H1 (cell line): Measurements from ENCODE around the gene FRMPD4. TPM values are rescaled to one million over a fixed set of nuclear protein-coding genes. Genes with fewer than 3 reads are reported as not detected.

Experiments
- CTCF ChIA-PET: fragments of 300-600 bp; sonication (Branson Sonifier 250); formaldehyde crosslinking; loops from one replicate; lab custom pipeline; 2021; ENCODE audit not compliant: partially characterized antibody; lab: Charles Lee
- POLR2A ChIA-PET: fragments of 300-600 bp; sonication (Branson Sonifier 250); formaldehyde crosslinking; loops from one replicate; lab custom pipeline; 2021; ENCODE audit warnings: inconsistent platforms; ENCODE audit not compliant: partially characterized antibody; lab: Charles Lee
- DNase-seq, 2 experiments: peaks; one replicate each; pipeline versions ENCODE4 v3.0.0 to v3.0.0-alpha.2; 2010 to 2022; ENCODE audit warnings: low spot score in 2 of 2, low read depth in 1 of 2, mixed read lengths in 1 of 2
- FAIRE-seq: peaks from 2 replicates; lab custom pipeline; 2011; peaks lifted over from hg19 to GRCh38; lab: Jason Lieb, UNC
- H2AFZ ChIP-seq: 2 replicates; pipeline ENCODE4 v1.8.1; 2012; ENCODE audit warnings: low read length, inconsistent platforms
- H2AK5ac ChIP-seq: 2 replicates; pipeline ENCODE4 v1.6.1; 2013; ENCODE audit warnings: low read depth, low read length
- H2BK120ac ChIP-seq: replicated peaks from 2 replicates; pipeline ENCODE3; 2013; ENCODE audit warnings: low read depth, low read length, inconsistent platforms
- H2BK12ac ChIP-seq: 2 replicates; pipeline ENCODE4 v1.6.1; 2013; ENCODE audit warnings: low read depth, low read length
- H2BK15ac ChIP-seq: 2 replicates; pipeline ENCODE4 v1.6.1; 2013; ENCODE audit warnings: low read length
- H2BK20ac ChIP-seq: 2 replicates; pipeline ENCODE4 v1.6.1; 2013; ENCODE audit warnings: low read length
- H2BK5ac ChIP-seq: 2 replicates; pipeline ENCODE4 v1.6.1; 2013; ENCODE audit warnings: low read depth, low read length
- H3K14ac ChIP-seq: 2 replicates; pipeline ENCODE4 v1.6.1; 2013; ENCODE audit warnings: inconsistent platforms; ENCODE audit not compliant: insufficient read length
- H3K18ac ChIP-seq: 2 replicates; pipeline ENCODE4 v1.6.1; 2013; ENCODE audit warnings: low read length; ENCODE audit errors: extremely low read depth
- H3K23ac ChIP-seq: 2 replicates; pipeline ENCODE4 v1.6.1; 2013; ENCODE audit warnings: inconsistent platforms; ENCODE audit not compliant: insufficient read length
- H3K23me2 ChIP-seq: 2 replicates; pipeline ENCODE4 v1.6.1; 2013; ENCODE audit warnings: low read depth, low read length
- H3K27ac ChIP-seq: 2 replicates; pipeline ENCODE4 v1.6.1; 2011; ENCODE audit warnings: low read depth, low read length, inconsistent platforms
- H3K27me3 ChIP-seq, 4 experiments: replicated peaks in 1 of 4; 1 replicate in 1 of 4; 2 replicates in 3 of 4; pipeline versions ENCODE4 v1.6.1 to v1.8.1; 2011 to 2013; ENCODE audit warnings: low read length in 3 of 4, mild to moderate bottlenecking in 3 of 4, inconsistent platforms in 2 of 4, mixed read lengths in 2 of 4, moderate library complexity in 1 of 4; ENCODE audit not compliant: control insufficient read depth in 3 of 4, insufficient read depth in 3 of 4; ENCODE audit errors: extremely low read depth in 1 of 4
- H3K36me3 ChIP-seq, 4 experiments: 2 replicates each; pipeline versions ENCODE4 v1.6.1 to v1.8.1; 2011 to 2013; ENCODE audit warnings: mild to moderate bottlenecking in 4 of 4, low read length in 3 of 4, moderate library complexity in 2 of 4, control low read depth in 1 of 4, inconsistent platforms in 1 of 4; ENCODE audit not compliant: insufficient read depth in 4 of 4, control insufficient read depth in 2 of 4
- H3K4ac ChIP-seq: replicated peaks from 2 replicates; pipeline ENCODE3; 2013; ENCODE audit warnings: low read length, low read depth, mixed read lengths, inconsistent platforms; ENCODE audit not compliant: insufficient read length
- H3K4me1 ChIP-seq, 4 experiments: replicated peaks in 1 of 4; 1 replicate in 1 of 4; 2 replicates in 3 of 4; pipeline versions ENCODE4 v1.6.1 to v1.8.1; 2011 to 2013; ENCODE audit warnings: low read length in 3 of 4, inconsistent platforms in 2 of 4, mixed read lengths in 1 of 4; ENCODE audit not compliant: insufficient read depth in 4 of 4, control insufficient read depth in 3 of 4
- H3K4me2 ChIP-seq, 2 experiments: 2 replicates each; pipeline versions ENCODE4 v1.6.1 to v1.8.1; 2011 to 2013; ENCODE audit warnings: low read depth in 2 of 2, low read length in 2 of 2, control low read depth in 1 of 2, inconsistent platforms in 1 of 2, mild to moderate bottlenecking in 1 of 2; ENCODE audit not compliant: insufficient read depth in 1 of 2
- H3K4me3 ChIP-seq, 4 experiments: fragments of 200-600, 300-600 bp in 1 of 4; sonication (generic), shearing (Covaris generic), sonication (Bioruptor Twin) in 1 of 4; 2 replicates each; pipeline versions ENCODE4 v1.5.1 to v1.8.1; 2011 to 2016; ENCODE audit warnings: low read length in 4 of 4, low read depth in 3 of 4, control low read depth in 2 of 4, inconsistent platforms in 2 of 4, mild to moderate bottlenecking in 2 of 4, mixed read lengths in 1 of 4, moderate library complexity in 1 of 4; ENCODE audit not compliant: insufficient read depth in 2 of 4; ENCODE audit errors: extremely low read depth in 1 of 4
- H3K56ac ChIP-seq: replicated peaks from 2 replicates; pipeline ENCODE3; 2013; ENCODE audit warnings: low read depth, mild to moderate bottlenecking, mixed read lengths, low read length, inconsistent platforms; ENCODE audit not compliant: insufficient read length
- H3K79me1 ChIP-seq: 2 replicates; pipeline ENCODE4 v1.6.1; 2013; ENCODE audit warnings: low read depth, low read length, control low read depth
- H3K79me2 ChIP-seq, 2 experiments: 2 replicates each; pipeline versions ENCODE4 v1.6.1 to v1.8.1; 2012 to 2013; ENCODE audit warnings: low read length in 2 of 2, mild to moderate bottlenecking in 2 of 2, inconsistent platforms in 1 of 2; ENCODE audit not compliant: insufficient read depth in 2 of 2, control insufficient read depth in 1 of 2
- H3K9ac ChIP-seq, 4 experiments: replicated peaks in 1 of 4; 1 replicate in 1 of 4; 2 replicates in 3 of 4; pipeline versions ENCODE4 v1.6.1 to v1.8.1; 2011 to 2013; ENCODE audit warnings: low read depth in 3 of 4, low read length in 3 of 4, control low read depth in 2 of 4, mild to moderate bottlenecking in 2 of 4, moderate library complexity in 2 of 4, inconsistent platforms in 1 of 4; ENCODE audit errors: extremely low read depth in 1 of 4
- H3K9me3 ChIP-seq, 2 experiments: 2 replicates each; pipeline versions ENCODE4 v1.6.1 to v1.8.1; 2012 to 2013; ENCODE audit warnings: mild to moderate bottlenecking in 2 of 2, moderate library complexity in 2 of 2, control low read depth in 1 of 2, inconsistent platforms in 1 of 2, low read depth in 1 of 2, low read length in 1 of 2, mixed read lengths in 1 of 2; ENCODE audit not compliant: insufficient read depth in 2 of 2
- H4K20me1 ChIP-seq, 2 experiments: replicated peaks in 1 of 2; 2 replicates each; pipeline versions ENCODE3 to v1.8.1; 2011 to 2013; ENCODE audit warnings: inconsistent platforms in 2 of 2, low read length in 2 of 2, mild to moderate bottlenecking in 1 of 2; ENCODE audit not compliant: insufficient read depth in 2 of 2, control insufficient read depth in 1 of 2
- H4K5ac ChIP-seq: 2 replicates; pipeline ENCODE4 v1.6.1; 2013; ENCODE audit warnings: low read length, low read depth, mixed read lengths, inconsistent platforms; ENCODE audit not compliant: insufficient read length
- H4K8ac ChIP-seq: 2 replicates; pipeline ENCODE4 v1.8.0; 2013; ENCODE audit warnings: mild to moderate bottlenecking, moderate library complexity, low read length, inconsistent platforms; ENCODE audit not compliant: insufficient read depth; ENCODE audit errors: extremely low read depth
- H4K91ac ChIP-seq: replicated peaks from 2 replicates; pipeline ENCODE3; 2013; ENCODE audit warnings: low read length, mixed read lengths, inconsistent platforms; ENCODE audit not compliant: insufficient read length
- ASH2L ChIP-seq: fragments of 200-600, 300-600 bp; sonication (generic); IDR thresholded peaks from one replicate; pipeline ENCODE4 v1.7.1; 2017; ENCODE audit warnings: low read length
- BACH1 ChIP-seq: IDR thresholded peaks from 2 replicates; pipeline ENCODE4 v1.6.1; 2012; ENCODE audit warnings: low read length, improper control_type of control experiment
- BRCA1 ChIP-seq: IDR thresholded peaks from 2 replicates; pipeline ENCODE4 v1.6.1; 2012; ENCODE audit warnings: low read depth, low read length, improper control_type of control experiment
- CBX5 ChIP-seq: fragments of 300-800, 300-1000 bp; sonication (generic); IDR thresholded peaks from 2 replicates; pipeline ENCODE4 v1.7.1; 2016; ENCODE audit warnings: antibody characterized with exemption, low read length, low read depth
- CHD2 ChIP-seq: IDR thresholded peaks from 2 replicates; pipeline ENCODE4 v1.6.1; 2012; ENCODE audit warnings: low read length, improper control_type of control experiment
- CTBP2 ChIP-seq: IDR thresholded peaks from 2 replicates; pipeline ENCODE4 v1.7.0; 2011; ENCODE audit warnings: borderline replicate concordance, mild to moderate bottlenecking, moderate library complexity, mixed read lengths, low read length; ENCODE audit not compliant: insufficient read depth, insufficient read length
- EZH2 ChIP-seq: fragments of 200-600 bp; sonication (generic); IDR thresholded peaks from 2 replicates; pipeline ENCODE4 v1.7.1; 2012; ENCODE audit warnings: low read depth, mild to moderate bottlenecking, moderate library complexity, low read length, inconsistent platforms; ENCODE audit not compliant: severe bottlenecking
- KDM1A ChIP-seq: fragments of 200-600, 300-600 bp; sonication (generic); IDR thresholded peaks from 2 replicates; pipeline ENCODE4 v1.7.1; 2016; ENCODE audit warnings: mild to moderate bottlenecking, low read length, borderline replicate concordance
- MAFK ChIP-seq: IDR thresholded peaks from 2 replicates; pipeline ENCODE4 v1.6.1; 2012; ENCODE audit warnings: low read depth, mild to moderate bottlenecking, improper control_type of control experiment, low read length
- NRF1 ChIP-seq: IDR thresholded peaks from 2 replicates; pipeline ENCODE4 v1.6.1; 2011; ENCODE audit warnings: mild to moderate bottlenecking, low read depth, low read length, improper control_type of control experiment
- RAD21 ChIP-seq, 2 experiments: IDR thresholded peaks in 1 of 2; conservative IDR thresholded peaks in 1 of 2; 2 replicates each; pipeline ENCODE4 v1.6.1; 2011; ENCODE audit warnings: low read depth in 2 of 2, low read length in 2 of 2, improper control_type of control experiment in 1 of 2, inconsistent platforms in 1 of 2, mild to moderate bottlenecking in 1 of 2, moderate library complexity in 1 of 2
- SAP30 ChIP-seq: fragments of 300-600 bp; sonication (generic); IDR thresholded peaks from 2 replicates; pipeline ENCODE4 v1.7.1; 2012; ENCODE audit warnings: low read length, moderate library complexity, mild to moderate bottlenecking, inconsistent platforms; ENCODE audit not compliant: insufficient read depth, insufficient replicate concordance
- TAF1 ChIP-seq: IDR thresholded peaks from 2 replicates; pipeline ENCODE4 v1.6.1; 2011; ENCODE audit warnings: mild to moderate bottlenecking, low read depth, low read length
- TAF7 ChIP-seq: optimal IDR thresholded peaks from 2 replicates; pipeline ENCODE3; 2011; ENCODE audit warnings: low read depth, mild to moderate bottlenecking, inconsistent platforms, low read length, moderate library complexity, borderline replicate concordance
- TCF12 ChIP-seq: IDR thresholded peaks from 2 replicates; pipeline ENCODE4 v1.6.1; 2011; ENCODE audit warnings: low read depth, mild to moderate bottlenecking, low read length
- TEAD4 ChIP-seq: IDR thresholded peaks from 2 replicates; pipeline ENCODE4 v1.6.1; 2012; ENCODE audit warnings: low read depth, low read length, inconsistent platforms, mixed read lengths
- WGBS, 2 experiments: shearing (Covaris generic) in 1 of 2; methylation state at CpG; one replicate each; pipeline versions ENCODE4 v1.1.6 to v1.1.7; 2013 to 2015; ENCODE audit warnings: low lambda C conversion rate in 2 of 2, mixed read lengths in 2 of 2, inconsistent platforms in 1 of 2, low coverage in 1 of 2, missing lambda C conversion rate in 1 of 2; ENCODE audit not compliant: insufficient replicate concordance in 2 of 2, insufficient coverage in 1 of 2, insufficient read length in 1 of 2; ENCODE audit errors: extremely low coverage in 1 of 2, missing lambda C conversion rate in 1 of 2; 5-methylcytosine and 5-hydroxymethylcytosine counted together
- polyA plus RNA-seq, 7 experiments: library from polyadenylated mRNA; depleted of rRNA in 3 of 7; stranded (reverse) in 5 of 7; unstranded in 2 of 7; fragments of >200 nt in 5 of 7; fragments of 200-250 nt in 2 of 7; gene quantifications; 1 replicate in 5 of 7; 2 replicates in 1 of 7; 4 replicates in 1 of 7; pipeline versions ENCODE4 v1.2.1 to v1.2.3, GENCODE V29; 2011 to 2013; ENCODE audit warnings: missing spikeins in 2 of 7, mixed read lengths in 2 of 7
- total RNA-seq: library from RNA; stranded (reverse); fragmentation: NEBNext Ultra II Directional; extraction: Animal tissue kit (Norgen Biotek cat#: 25700); gene quantifications from 2 replicates; pipeline ENCODE4 v1.2.1, GENCODE V29; 2021

Gene FRMPD4
- total and polyA plus RNA-seq, 2 of the 8 experiments (the other 6 are each of a cell fraction or from before 2014, with no cell fraction given) = 0.02 to 0.37 TPM

DNA sequence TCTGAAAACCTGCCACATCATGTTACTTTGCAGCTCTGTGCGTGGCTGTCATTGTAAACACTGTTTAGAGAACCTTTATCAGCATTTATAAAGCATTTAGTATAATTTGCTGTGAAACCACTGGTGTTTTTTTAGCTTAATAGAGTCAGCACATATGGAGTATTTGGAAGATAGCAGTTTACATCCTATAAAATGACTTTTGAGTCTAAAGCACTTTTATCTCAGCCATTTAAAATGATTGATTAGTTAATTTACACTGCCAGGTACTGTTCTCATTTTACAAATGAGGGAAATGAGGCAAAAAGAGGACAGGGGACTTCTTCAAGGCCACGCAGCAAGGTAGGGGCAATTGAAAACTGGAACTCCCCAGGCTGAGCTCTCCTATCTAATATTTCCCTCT, 181.7 kb downstream of the FRMPD4 start:
- FAIRE-seq = no peak
- POLR2A ChIA-PET = no interaction called here
- TF ChIP-seq BACH1 (no peak), KDM1A (no peak), CHD2 (no peak), RAD21 (IDR thresholded peaks at IDR 0.05 in 1 of 2, conservative IDR thresholded peaks at IDR 0.05 in 1 of 2; ENCODE audit: low read depth in 2 of 2, low read length in 2 of 2) (no peak), EZH2 (no peak), NRF1 (no peak), SAP30 (no peak), TCF12 (no peak), TEAD4 (no peak), ASH2L (no peak), CBX5 (no peak), MAFK (no peak), CTBP2 (no peak), TAF7 (no peak), TAF1 (no peak), BRCA1 (no peak)

More for the DNA sequence above, 181.7 kb downstream of the FRMPD4 start:
- no peaks in the 10 kb centered on the region for H3K79me2 ChIP-seq
- H3K14ac ChIP-seq = no peak overlapping the region
- no peak overlapping the region for H4K5ac ChIP-seq
- CTCF ChIA-PET = no interaction called here
- H2BK120ac ChIP-seq = no peak overlapping the region
- no peaks in the 10 kb centered on the region for H3K9me3 ChIP-seq
- H3K23me2 ChIP-seq = no peaks in the 10 kb centered on the region
- no peak overlapping the region for H3K18ac ChIP-seq
- no peak overlapping the region for H4K91ac ChIP-seq
- H3K36me3 ChIP-seq = no peaks in the 10 kb centered on the region
- no peak overlapping the region for H3K56ac ChIP-seq
- no peak for DNase-seq
- no peak overlapping the region for H3K4ac ChIP-seq
- 90% methylated on average over 2 of the region's 2 CpGs; no CpG with 5 or more reads in 1 of the 2 experiments for WGBS, 2 experiments
- no peak overlapping the region for H2BK12ac ChIP-seq
- H2BK5ac ChIP-seq = no peak overlapping the region
- no peak overlapping the region for H3K4me3 ChIP-seq
- no peaks in the 10 kb centered on the region for H3K79me1 ChIP-seq
- no peak overlapping the region for H3K27ac ChIP-seq
- no peak overlapping the region for H3K9ac ChIP-seq
- no peaks in the 10 kb centered on the region for H3K4me1 ChIP-seq
- H4K20me1 ChIP-seq = no peaks in the 10 kb centered on the region
- no peak overlapping the region for H3K23ac ChIP-seq
- H2BK20ac ChIP-seq = no peak overlapping the region
- H2AFZ ChIP-seq = no peak overlapping the region
- H2BK15ac ChIP-seq = no peak overlapping the region
- no peak overlapping the region for H4K8ac ChIP-seq
- no peak overlapping the region for H2AK5ac ChIP-seq
- no peak overlapping the region for H3K4me2 ChIP-seq
- H3K27me3 ChIP-seq = no peaks in the 10 kb centered on the region
